ENCODE data around the gene NOXA1.
"Not testable (repeated sequence)": the region's sequence is repeated elsewhere in the genome, so short reads cannot be mapped to it uniquely, and the experiment has no call there.

The NOXA1 gene, protein sequence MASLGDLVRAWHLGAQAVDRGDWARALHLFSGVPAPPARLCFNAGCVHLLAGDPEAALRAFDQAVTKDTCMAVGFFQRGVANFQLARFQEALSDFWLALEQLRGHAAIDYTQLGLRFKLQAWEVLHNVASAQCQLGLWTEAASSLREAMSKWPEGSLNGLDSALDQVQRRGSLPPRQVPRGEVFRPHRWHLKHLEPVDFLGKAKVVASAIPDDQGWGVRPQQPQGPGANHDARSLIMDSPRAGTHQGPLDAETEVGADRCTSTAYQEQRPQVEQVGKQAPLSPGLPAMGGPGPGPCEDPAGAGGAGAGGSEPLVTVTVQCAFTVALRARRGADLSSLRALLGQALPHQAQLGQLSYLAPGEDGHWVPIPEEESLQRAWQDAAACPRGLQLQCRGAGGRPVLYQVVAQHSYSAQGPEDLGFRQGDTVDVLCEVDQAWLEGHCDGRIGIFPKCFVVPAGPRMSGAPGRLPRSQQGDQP

DNA sequence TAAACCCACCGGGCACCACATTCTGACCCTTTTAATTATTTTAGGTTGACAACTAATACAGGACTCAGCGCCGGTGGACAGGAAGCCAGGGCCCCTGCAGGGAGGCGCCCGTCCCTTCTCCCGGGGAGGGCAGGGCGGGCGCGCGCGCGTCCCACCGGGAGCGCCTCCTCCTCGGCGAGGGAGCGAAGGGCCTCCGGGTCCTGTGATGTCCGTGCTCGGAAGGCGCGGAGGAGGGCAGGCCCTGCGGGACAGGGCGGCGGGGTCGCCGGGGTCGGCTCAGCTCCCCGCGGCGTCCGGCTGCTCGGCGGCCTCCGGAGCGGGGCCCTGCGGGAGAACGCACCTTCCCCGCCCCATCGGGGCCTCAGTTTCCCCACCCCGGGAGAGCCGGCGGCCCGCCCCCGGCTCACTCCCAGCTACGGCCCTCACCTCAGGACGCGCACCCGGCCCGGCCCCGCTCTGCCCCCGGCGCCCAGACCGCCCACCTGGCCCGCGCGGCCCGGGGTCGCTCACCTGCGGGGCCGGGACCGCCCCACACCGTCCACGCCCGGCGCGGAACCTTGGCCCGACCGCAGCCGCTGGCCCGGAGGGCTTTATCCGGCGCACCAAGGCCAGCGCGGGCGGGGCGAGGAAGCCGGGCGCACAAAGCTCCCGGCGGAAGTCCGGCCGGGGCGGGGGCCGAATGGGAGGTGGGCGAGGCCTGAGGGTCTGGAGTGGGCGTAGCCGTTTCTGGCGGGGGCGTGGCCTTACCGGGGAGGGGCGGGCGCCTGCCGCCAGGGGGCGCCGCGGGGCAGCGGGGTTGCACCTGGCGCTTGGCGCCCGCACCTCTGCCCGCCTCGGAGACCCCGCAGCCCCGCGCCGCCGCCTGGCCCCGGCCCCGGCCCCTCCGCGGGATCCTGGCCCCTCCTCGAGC, at the start of gene NOXA1, which contains the start of gene EXD3:
Gene NOXA1 (plus strand): TSS at position 790 of the 910 bp plus-strand sequence. CDS start 137 bp downstream, outside the sequence.
Gene EXD3 (minus strand): TSS at position 559 of the 910 bp plus-strand sequence. CDS start 27,805 bp downstream, outside the sequence.
- peak in 50 of 51 donors; percentile 31 to 94 (median 82) for DNase-seq

DNA sequence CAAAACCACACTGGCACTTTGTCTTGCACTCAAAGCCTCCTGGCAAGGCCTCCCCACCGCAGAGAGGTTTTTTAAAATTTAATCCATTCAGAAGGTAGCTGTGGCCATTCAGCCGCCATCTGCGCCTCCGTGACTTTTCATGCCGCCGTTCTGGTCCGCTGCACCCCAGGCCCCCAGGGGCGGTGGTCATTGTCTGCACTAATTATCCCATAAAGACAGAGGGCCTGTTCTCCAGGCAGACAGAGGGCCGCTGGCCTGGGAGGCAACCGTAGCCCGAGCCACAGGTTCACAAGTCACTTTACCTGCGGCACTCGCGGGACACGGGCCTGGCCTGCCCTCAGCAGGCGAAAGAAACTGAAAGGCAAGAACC, 49.6 kb upstream of the NOXA1 start:
- no peak for DNase-seq

DNA sequence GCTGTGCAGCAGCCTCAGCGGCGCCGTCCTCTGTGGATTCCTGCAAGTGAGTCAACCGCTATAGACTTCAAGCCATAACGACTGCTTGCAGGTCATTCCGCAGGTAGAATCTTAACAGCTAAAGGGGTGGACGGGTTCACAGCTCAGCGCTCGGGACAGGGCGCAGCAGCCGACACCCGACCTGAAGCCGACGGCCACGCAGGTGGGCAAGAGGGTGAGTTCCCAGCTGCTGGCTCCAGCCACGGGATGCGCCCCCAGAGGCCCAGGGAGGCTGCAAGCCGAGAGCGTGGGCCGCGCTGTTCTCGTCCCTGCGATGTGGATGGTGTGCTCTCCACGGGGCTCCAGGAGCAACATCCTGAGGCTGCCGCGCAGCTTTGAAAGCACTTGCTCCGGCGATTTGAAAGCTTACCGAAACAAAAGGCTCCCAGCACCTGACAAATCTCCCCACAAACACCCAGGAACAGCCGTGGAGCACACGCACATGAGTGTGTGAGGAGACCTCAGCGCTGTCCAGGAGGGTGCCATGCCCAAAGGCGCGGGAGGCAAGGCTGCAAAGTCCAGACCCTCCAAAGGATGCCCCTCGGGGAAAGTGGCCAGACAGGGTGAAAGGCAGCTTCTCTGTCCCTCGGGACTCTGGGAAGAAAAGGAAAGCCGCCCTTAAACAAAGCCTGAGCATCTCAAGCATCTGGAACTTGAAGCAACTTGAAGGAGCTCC, 48.9 kb upstream of the NOXA1 start:
- DNase-seq, result no peak

DNA sequence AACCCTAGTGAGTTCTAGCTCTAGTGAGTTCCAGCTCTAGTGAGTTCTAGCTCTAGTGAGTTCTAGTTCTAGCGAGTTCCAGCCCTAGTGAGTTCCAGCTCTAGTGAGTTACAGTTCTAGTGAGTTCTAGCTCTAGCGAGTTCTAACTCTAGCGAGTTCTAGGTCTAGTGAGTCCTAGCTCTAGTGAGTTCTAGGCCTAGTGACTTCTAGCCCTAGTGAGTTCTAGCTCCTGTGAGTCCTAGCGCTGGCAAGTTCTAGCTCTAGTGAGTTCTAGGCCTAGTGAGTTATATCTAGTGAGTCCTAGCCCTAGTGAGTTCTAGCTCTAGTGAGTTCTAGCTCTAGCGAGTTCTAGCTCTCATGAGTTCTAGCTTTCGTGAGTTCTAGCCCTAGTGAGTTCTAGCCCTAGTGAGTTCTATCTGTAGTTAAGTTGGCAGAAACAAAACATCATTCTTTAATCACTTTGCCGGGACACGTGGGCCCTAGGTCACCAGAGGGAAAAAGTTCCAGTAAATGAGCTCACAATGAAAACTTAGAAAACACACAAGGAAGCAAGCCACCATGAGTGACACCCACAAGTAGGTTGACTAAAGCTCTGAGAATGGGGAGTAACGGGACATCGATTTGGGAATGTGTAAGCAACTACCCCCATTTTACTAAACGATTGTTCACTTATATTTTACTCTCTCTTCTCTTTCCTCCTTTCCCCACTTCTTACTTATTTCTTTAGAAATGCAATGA, 47.7 kb upstream of the NOXA1 start:
- no peak for DNase-seq

DNA sequence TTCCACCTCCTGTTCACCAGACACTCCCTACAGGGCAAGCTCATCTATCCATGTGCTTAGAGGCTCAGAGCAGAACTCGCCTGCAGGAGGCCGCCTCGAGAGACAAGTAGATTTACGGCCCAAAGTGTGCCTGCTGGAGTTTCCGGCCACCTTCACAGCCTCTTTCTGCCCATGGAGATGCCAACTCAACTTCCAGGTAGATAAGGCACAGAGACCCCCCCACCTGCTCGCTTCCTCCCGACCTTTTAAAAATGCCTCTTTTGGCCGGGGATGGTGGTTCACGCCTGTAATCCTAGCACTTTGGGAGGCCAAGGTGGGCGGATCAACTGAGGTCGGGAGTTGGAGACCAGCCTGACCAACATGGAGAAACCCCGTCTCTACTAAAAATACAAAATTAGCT, 46.8 kb upstream of the NOXA1 start:
- DNase-seq, result no peak

DNA sequence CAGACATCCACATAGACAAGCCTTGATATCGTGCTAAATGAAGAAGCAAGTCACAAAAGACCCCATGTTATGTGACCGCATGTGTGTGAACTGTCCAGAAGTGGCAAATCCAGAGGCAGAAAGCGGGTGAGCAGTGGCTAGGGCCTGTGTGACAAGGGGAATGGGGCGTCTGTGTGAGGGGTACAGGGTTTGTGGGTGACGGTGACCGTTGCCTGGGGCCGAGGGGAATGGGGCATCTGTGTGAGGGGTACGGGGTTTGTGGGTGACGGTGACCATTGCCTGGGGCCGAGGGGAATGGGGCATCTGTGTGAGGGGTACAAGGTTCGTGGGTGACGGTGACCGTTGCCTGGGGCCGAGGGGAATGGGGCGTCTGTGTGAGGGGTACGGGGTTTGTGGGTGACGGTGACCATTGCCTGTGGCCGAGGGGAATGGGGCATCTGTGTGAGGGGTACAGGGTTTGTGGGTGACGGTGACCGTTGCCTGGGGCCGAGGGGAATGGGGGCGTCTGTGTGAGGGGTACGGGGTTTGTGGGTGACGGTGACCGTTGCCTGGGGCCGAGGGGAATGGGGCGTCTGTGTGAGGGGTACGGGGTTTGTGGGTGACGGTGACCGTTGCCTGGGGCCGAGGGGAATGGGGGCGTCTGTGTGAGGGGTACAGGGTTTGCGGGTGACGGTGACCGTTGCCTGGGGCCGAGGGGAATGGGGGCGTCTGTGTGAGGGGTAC, 44.3 kb upstream of the NOXA1 start:
- not testable (repeated sequence) for DNase-seq

DNA sequence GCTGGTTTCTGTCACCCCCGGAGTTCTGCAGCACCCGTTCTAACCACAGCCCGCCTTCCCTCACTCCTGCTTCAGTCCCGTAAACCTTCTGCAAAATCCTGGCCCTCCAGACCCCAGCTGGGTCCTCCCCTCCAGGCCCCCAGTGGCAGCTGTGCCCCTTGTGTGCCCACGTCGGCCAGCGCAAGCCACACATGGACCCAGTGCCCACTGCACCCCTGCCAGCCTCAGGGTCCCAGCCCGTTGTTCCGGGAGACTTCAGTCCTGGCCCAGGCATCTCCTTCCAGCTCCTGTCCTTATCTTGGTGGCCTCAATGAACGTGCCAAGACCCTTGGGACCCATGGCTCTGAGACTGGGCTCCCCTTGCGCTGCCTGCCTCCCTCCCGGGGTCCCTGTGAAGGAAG, 43.4 kb upstream of the NOXA1 start:
- no peak for DNase-seq

DNA sequence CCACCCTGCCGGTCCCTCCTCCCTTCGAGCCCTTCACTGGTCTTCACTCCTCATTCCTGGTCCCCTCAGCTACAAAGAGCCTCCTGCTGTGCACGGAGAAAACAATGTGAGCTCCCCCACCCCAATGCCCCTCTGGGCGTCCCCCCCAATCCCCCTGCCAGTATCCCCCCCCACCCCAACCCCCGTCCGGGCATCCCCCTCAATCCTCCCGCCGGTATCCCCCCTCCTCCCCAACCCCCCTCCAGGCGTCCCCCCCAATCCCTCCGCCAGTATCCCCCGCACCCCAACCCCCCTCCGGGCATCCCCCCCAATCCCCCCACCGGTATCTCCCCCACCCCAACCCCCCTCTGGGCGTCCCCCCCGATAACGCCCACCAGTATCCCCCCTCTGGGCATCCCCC, 43.0 kb upstream of the NOXA1 start:
- no peak for DNase-seq

DNA sequence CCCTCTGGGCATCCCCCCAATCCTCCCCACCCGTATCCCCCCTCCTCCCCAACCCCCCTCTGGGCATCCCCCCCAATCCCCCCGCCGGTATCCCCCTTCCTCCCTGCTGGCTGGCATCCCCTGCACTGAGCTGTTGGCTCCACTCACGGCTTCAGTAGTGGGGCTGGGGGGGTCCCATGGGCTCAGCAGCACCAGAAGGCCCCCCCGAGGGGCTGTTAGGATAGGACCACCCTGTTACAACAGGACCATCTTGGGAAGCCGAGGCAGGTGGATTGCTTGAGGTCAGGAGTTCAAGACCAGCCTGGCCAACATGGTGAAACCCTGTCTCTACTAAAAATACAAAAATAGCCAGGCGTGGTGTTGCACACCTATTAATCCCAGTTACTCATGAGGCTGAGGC, 42.6 kb upstream of the NOXA1 start:
- DNase-seq, result no peak

DNA sequence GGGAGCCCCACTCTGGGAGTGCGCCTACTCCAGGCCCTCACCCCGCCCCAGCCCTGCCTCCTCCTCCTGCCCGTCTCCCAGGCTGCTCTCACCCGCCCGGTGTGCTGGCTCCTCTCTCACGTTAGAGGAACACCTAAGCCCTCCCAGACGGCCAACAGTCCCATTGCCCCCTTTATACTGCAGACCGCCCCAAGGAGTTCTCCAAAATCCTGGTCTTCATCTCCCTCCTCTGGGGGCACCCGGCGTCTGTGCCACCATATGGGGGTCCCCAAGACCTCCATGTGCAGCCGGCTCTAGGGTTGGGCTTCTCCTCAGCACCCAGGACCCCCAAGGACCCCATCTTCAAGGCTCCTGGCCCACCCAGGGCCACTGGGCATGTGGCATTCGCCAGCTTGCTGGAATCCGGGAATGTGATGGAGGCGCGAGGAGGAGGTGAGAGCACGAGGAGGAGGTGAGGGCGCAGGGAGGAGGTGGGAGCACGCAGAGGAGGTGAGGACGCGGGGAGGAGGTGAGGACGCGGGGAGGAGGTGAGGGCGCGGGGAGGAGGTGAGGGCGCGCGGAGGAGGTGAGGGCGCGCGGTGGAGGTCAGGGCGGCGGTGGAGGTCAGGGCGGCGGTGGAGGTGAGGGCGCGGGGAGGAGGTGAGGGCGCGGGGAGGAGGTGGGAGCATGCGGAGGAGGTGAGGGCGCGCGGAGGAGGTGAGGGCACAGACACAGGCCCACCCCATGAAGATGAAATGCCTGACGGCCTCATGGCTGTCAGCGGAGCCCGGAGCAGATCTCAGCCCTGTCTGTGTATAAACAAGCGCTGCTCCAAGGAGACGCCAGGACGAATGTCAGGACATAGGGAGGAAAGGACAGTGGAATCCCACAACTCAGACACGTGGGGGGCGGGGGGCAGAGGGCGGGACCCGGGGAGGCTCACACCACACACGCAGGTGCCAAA, 41.4 kb upstream of the NOXA1 start:
- DNase-seq, result no peak

DNA sequence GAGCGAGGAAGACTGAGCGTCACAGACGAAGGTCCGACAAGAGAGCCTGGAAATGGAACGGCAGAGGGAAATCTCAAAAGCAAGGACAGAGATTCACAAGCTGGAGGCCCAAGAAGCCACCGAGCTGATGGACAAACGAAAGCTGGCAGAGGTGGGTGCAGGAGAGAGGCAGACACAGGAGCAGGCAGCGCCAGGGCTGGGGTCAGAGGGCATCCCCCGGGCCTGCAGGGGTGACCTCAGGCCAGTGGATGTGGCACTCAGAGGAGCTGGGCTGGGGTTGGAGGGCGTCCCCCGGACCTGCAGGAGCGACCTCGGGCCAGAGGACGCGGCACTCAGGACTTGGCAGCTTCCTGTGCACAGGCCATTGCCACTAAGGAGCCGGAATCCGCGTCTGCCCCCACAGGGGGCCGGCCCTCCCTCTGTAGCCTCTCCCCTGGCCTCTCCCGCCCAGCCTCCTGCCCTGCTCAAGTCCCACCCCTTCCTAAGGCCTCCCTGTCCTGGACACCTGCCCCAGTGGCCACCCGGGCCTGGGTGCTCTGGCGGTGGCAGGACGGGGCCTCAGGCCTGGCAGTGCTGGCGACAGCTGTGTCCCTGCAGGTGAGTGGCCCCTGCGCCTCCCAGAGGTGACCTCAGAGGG, 40.6 kb upstream of the NOXA1 start:
- no peak for DNase-seq

DNA sequence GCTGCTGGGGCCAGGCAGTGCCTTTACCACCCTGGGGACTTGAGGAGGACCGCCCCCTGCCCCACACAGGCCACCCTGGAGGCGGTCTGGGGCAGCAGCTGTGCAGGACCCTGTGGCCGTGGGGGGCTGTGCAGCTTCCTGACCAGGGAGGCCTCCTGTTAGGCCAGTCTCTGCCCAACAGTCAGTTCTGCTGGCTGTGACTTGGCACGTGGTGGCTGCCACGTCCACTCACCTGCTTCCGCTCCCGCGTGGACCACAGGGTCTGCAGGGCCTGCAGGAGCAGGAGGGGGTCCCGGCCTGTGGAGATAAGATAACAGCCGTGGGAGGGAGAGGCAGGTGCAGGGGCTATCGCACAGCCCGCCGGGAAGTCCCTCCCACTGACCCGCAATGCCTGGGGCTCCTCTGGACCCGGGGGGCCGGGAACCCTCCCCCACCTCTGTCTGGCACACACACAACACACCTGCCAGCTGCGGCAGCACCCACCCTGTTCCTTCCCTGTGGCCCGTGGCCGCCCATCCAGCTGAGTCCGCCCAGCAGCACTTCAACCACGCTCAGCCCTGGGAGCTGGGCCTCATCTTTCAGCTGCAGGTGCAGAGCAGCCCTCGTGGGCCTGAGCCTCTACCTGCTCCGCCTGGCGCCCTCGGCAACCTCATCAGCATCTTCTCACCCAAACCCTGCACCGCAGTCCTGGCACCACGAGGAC, 40.0 kb upstream of the NOXA1 start:
- no peak for DNase-seq

DNA sequence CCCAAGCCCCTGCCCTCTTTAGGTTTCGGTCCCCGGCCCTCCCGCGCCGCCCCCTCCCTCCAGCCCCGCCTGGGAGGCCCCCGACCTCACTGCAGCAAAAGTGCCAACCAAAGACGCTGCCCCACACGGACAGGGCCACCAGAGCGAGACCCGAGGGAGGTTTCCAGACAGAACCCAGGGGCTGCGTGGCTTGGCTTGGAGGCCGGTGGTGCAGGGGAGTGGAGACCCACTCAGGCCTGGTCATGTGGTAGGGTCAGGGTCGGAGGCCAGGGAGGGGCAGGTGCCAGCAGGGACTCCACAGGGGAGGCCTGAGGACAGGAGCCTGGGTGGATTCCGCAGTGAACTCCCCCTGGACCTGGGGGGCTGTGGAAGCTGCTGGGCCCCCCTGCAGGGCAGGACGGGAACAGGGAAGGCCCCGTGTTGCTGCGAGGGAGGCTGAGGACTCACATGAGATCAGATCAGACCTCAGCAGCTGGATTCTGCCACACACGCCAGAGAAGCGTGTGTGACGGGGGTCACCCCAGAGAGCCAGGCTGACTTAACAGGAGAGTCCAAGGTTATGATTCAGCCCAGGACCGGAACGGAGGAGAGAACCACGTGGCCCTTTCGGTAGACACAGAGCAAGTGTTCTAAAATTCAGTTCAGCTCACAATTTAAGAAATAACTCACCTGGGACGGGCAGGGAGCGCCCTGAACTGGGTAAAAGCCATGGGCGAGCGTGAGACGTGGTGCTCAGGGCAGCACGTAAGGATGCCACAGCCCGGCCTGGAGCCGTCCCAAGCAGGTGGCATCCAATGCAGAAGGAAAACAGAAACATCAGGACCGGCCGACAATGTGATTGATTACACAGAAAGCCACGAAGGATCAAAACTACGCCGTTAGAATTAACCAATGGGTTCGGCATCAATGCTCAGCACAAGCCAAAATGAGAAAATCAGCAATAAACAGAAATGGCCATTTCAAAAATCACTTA, 39.1 kb upstream of the NOXA1 start:
- no peak for DNase-seq

DNA sequence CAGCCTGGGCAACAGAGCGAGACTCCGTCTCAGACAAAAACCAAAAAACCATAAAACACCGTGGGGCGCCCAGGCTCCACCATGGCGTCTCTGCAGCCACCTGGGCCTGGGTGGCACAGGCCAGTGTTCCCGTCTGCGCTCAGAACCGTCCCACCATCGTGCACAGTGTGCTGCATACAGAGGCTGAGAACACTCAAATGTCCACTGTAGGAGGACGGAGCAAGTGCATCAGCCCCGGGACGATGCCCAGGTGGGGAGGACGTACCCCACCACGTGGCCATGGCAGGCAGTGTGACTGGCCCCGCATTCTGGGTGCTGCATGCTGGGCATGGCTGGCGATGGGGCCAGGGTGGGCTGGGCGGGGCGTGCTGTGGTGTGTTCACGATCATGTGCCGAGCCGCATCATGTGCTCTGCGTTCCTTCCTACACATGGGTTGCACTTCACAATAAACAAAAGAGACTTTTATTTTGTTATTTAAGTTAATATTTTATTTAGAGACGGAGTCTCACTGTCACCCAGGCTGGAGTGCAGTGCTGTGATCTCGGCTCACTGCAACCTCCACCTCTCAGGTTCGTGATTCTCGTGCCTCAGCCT, 38.0 kb upstream of the NOXA1 start:
- DNase-seq, result no peak

DNA sequence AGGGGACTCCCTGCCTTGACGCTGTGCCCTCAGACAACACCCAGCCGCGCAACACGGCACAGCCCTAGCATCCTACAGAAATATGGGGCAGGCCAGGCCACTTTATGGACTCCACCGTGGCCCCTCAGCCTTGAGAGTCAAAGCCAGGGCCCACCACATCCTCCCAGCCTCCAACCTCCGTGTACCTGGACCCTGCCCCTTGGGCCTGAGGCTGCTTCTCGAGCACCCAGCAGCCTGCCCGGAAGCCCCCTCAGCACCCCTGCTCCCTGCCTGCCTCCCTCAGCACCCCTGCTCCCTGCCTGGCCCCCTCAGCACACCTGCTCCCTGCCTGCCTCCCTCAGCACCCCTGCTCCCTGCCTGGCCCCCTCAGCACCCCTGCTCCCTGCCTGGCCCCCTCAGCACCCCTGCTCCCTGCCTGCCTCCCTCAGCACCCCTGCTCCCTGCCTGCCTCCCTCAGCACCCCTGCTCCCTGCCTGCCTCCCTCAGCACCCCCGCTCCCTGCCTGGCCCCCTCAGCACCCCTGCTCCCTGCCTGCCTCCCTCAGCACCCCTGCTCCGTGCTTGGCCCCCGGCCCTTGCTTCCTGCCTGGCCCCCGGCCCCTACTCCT, 36.6 kb upstream of the NOXA1 start:
- DNase-seq, result not testable (repeated sequence)
